SK-N-SH (cell line): ENCODE measurements around the gene BTBD6. TPM values are rescaled to one million over a fixed set of nuclear protein-coding genes. Genes with fewer than 3 reads are reported as not detected.

ENCODE experiments used
- CTCF ChIA-PET: fragments of 300-600, 350-600 bp; formaldehyde crosslinking; extraction: SDS; loops from one replicate; lab custom pipeline; 2021; lab: Yijun Ruan, JAX
- POLR2A ChIA-PET: fragments of 350-600 bp; sonication (Branson Sonifier 250); formaldehyde crosslinking; extraction: SDS; loops from one replicate; lab custom pipeline; 2020; ENCODE audit warnings: antibody characterized with exemption, inconsistent platforms; lab: Yijun Ruan, JAX
- DNase-seq: peaks from one replicate; pipeline ENCODE4 v3.0.0; 2012
- H2AFZ ChIP-seq: fragments of 200-600 bp; sonication (generic); 2 replicates; pipeline ENCODE4 v1.8.1; 2016; ENCODE audit warnings: antibody characterized with exemption, mild to moderate bottlenecking, low read depth
- H3F3A ChIP-seq: fragments of 200-600 bp; sonication (generic); replicated peaks from 2 replicates; pipeline ENCODE3; 2016; ENCODE audit warnings: antibody characterized with exemption, mild to moderate bottlenecking; ENCODE audit not compliant: insufficient read depth
- H3K27ac ChIP-seq, 2 experiments: fragments of 200-500 bp in 1 of 2; fragments of 200-600 bp in 1 of 2; sonication (Bioruptor generic) in 1 of 2; sonication (generic), shearing (Covaris generic) in 1 of 2; 2 replicates each; pipeline versions ENCODE4 v1.5.1 to v1.6.1; 2014 to 2016; ENCODE audit warnings: low read depth in 2 of 2, inconsistent platforms in 1 of 2, low read length in 1 of 2, mild to moderate bottlenecking in 1 of 2, mixed read lengths in 1 of 2
- H3K27me3 ChIP-seq: fragments of 200-600 bp; sonication (generic), shearing (Covaris generic); 2 replicates; pipeline ENCODE4 v1.6.1; 2016; ENCODE audit warnings: mixed run types; ENCODE audit not compliant: insufficient read depth
- H3K36me3 ChIP-seq, 2 experiments: fragments of 200-500 bp in 1 of 2; fragments of 200-600 bp in 1 of 2; sonication (Bioruptor generic) in 1 of 2; sonication (generic) in 1 of 2; replicated peaks in 1 of 2; 2 replicates each; pipeline versions ENCODE3 to v1.5.1; 2014 to 2016; ENCODE audit warnings: low read length in 1 of 2, mild to moderate bottlenecking in 1 of 2; ENCODE audit not compliant: insufficient read depth in 2 of 2, control insufficient read depth in 1 of 2
- H3K4me1 ChIP-seq, 2 experiments: fragments of 200-500 bp in 1 of 2; fragments of 200-600 bp in 1 of 2; sonication (Bioruptor generic) in 1 of 2; sonication (generic), shearing (Covaris generic) in 1 of 2; 2 replicates each; pipeline versions ENCODE4 v1.5.1 to v1.6.1; 2014 to 2016; ENCODE audit warnings: low read depth in 1 of 2, low read length in 1 of 2, mixed run types in 1 of 2; ENCODE audit not compliant: insufficient read depth in 2 of 2, control insufficient read depth in 1 of 2
- H3K4me2 ChIP-seq: fragments of 200-600 bp; sonication (generic), shearing (Covaris generic); 2 replicates; pipeline ENCODE4 v1.6.1; 2017; ENCODE audit warnings: mixed run types
- H3K4me3 ChIP-seq, 2 experiments: fragments of 200-500 bp in 1 of 2; fragments of 200-600 bp in 1 of 2; sonication (Bioruptor generic) in 1 of 2; sonication (generic), shearing (Covaris generic) in 1 of 2; 2 replicates each; pipeline versions ENCODE4 v1.5.1 to v1.8.1; 2014 to 2016; ENCODE audit warnings: low read depth in 2 of 2, inconsistent platforms in 1 of 2, low read length in 1 of 2, mild to moderate bottlenecking in 1 of 2, mixed read lengths in 1 of 2, moderate library complexity in 1 of 2
- H3K79me2 ChIP-seq: fragments of 200-600 bp; sonication (generic); 2 replicates; pipeline ENCODE4 v1.8.1; 2017; ENCODE audit warnings: mild to moderate bottlenecking; ENCODE audit not compliant: insufficient read depth
- H3K9ac ChIP-seq: fragments of 200-600 bp; sonication (generic); 2 replicates; pipeline ENCODE4 v1.6.1; 2017; ENCODE audit warnings: mixed run types
- H3K9me2 ChIP-seq: fragments of 200-600 bp; sonication (generic); 2 replicates; pipeline ENCODE4 v1.6.1; 2017; ENCODE audit warnings: mixed run types
- H3K9me3 ChIP-seq: fragments of 200-600 bp; sonication (generic); 2 replicates; pipeline ENCODE4 v1.6.1; 2017; ENCODE audit warnings: mixed run types, mild to moderate bottlenecking, moderate library complexity
- H4K20me1 ChIP-seq: fragments of 200-600 bp; sonication (generic); 2 replicates; pipeline ENCODE4 v1.6.1; 2017; ENCODE audit warnings: mild to moderate bottlenecking, mixed run types; ENCODE audit not compliant: insufficient read depth
- ELF1 ChIP-seq: IDR thresholded peaks from 2 replicates; pipeline ENCODE4 v1.4.0; 2012
- FOXJ3 ChIP-seq: sonication (generic); formaldehyde crosslinking; IDR thresholded peaks from 2 replicates; pipeline ENCODE4 v1.5.1; 2020; ENCODE audit warnings: mild to moderate bottlenecking, missing genetic modification reagents
- GABPA ChIP-seq: IDR thresholded peaks from 2 replicates; pipeline ENCODE4 v1.4.0; 2012; ENCODE audit warnings: low read depth, mild to moderate bottlenecking
- JUND ChIP-seq: IDR thresholded peaks from 2 replicates; pipeline ENCODE4 v1.4.0; 2012
- MEF2A ChIP-seq: IDR thresholded peaks from 2 replicates; pipeline ENCODE4 v1.4.0; 2012; ENCODE audit warnings: low read depth, borderline replicate concordance
- MXI1 ChIP-seq: IDR thresholded peaks from 2 replicates; pipeline ENCODE4 v1.6.1; 2012; ENCODE audit warnings: mild to moderate bottlenecking, low read depth, low read length, improper control_type of control experiment
- NFIC ChIP-seq: IDR thresholded peaks from 2 replicates; pipeline ENCODE4 v1.4.0; 2012; ENCODE audit warnings: borderline replicate concordance
- NRF1 ChIP-seq: IDR thresholded peaks from 2 replicates; pipeline ENCODE4 v1.6.1; 2012; ENCODE audit warnings: low read depth, mild to moderate bottlenecking, low read length
- RAD21 ChIP-seq: IDR thresholded peaks from 2 replicates; pipeline ENCODE4 v1.6.1; 2012; ENCODE audit warnings: mild to moderate bottlenecking, low read length
- RCOR1 ChIP-seq: fragments of 150-350 bp; IDR thresholded peaks from 2 replicates; pipeline ENCODE4 v1.6.1; 2017; ENCODE audit warnings: antibody characterized with exemption, low read length
- RFX5 ChIP-seq: IDR thresholded peaks from 2 replicates; pipeline ENCODE4 v1.6.1; 2012; ENCODE audit warnings: mild to moderate bottlenecking, improper control_type of control experiment, low read length
- SIN3A ChIP-seq: IDR thresholded peaks from 2 replicates; pipeline ENCODE4 v1.6.1; 2012; ENCODE audit warnings: low read depth, mild to moderate bottlenecking, low read length, moderate library complexity, borderline replicate concordance
- TAF1 ChIP-seq: IDR thresholded peaks from 2 replicates; pipeline ENCODE4 v1.6.1; 2012; ENCODE audit warnings: low read depth, mild to moderate bottlenecking, low read length, moderate library complexity, borderline replicate concordance
- YY1 ChIP-seq: IDR thresholded peaks from 2 replicates; pipeline ENCODE4 v1.4.0; 2012; ENCODE audit warnings: low read depth, mild to moderate bottlenecking
- WGBS: methylation state at CpG from one replicate; pipeline ENCODE4 v1.1.6; 2017; ENCODE audit warnings: low lambda C conversion rate; 5-methylcytosine and 5-hydroxymethylcytosine counted together
- polyA plus RNA-seq, 3 experiments: library from polyadenylated mRNA; depleted of rRNA; stranded (reverse); fragments of >200 nt; gene quantifications; 2 replicates each; pipeline ENCODE4 v1.2.3, GENCODE V29; 2012
- TF ChIP-seq, protein P1 (sequence below): IDR thresholded peaks from 2 replicates; pipeline ENCODE4 v1.4.0; 2012; ENCODE audit warnings: low read depth, borderline replicate concordance
- TF ChIP-seq, protein P2 (sequence below): IDR thresholded peaks from 2 replicates; pipeline ENCODE4 v1.4.0; 2012; ENCODE audit warnings: low read depth

BTBD6 gene
- polyA plus RNA-seq, 1 of the 3 experiments (the other 2 are of a cell fraction) = 20.9 TPM

DNA sequence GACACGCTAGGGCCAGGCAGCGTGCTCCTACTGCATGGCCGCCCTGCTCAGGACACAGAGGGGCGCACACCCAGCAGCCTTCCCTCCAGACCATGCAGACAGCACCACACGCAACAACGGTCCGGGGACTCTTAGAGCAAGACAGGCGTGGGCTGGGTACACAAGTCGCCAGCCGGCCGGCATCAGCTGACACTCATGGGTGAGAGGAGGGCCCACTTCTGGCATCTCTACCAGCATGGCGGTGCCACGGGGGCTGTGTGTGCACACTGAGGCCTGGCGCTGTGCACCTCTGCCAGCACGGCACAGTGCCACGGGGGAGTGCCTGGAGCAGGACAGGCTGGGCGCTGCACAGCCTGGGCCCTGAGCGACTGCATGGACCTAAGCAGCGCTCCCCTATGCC lies 6.7 kb upstream of the BTBD6 start:
- no peak for DNase-seq
- Histone ChIP-seq H3K27ac (no peak overlapping the region), H2AFZ (no peak overlapping the region), H3K4me3 (no peak overlapping the region), H3F3A (peaks cover 3% of the 10 kb centered on the region), H3K9me2 (no peaks in the 10 kb centered on the region), H3K9me3 (no peaks in the 10 kb centered on the region), H4K20me1 (0 out of 2 replicates have a peak, but pooled peaks cover 7% of the 10 kb centered on the region), H3K36me3 (peaks cover 0 to 3% of the 10 kb centered on the region in 2 experiments), H3K27me3 (no peaks in the 10 kb centered on the region), H3K4me1 (no peaks in the 10 kb centered on the region), H3K79me2 (peaks cover 43% of the 10 kb centered on the region), H3K4me2 (no peak overlapping the region), H3K9ac (no peak overlapping the region)
- no peak for TF ChIP-seq FOXJ3 (CRISPR knock-in tag)
- ChIA-PET CTCF (no interaction called here), POLR2A (interaction anchor here (0.6 kb wide), 1 partner anchor 8 kb away, joined by 4 read pairs; no protein-coding TSS in a partner anchor)
- 80% methylated on average over 1 of the region's 19 CpGs for WGBS

DNA sequence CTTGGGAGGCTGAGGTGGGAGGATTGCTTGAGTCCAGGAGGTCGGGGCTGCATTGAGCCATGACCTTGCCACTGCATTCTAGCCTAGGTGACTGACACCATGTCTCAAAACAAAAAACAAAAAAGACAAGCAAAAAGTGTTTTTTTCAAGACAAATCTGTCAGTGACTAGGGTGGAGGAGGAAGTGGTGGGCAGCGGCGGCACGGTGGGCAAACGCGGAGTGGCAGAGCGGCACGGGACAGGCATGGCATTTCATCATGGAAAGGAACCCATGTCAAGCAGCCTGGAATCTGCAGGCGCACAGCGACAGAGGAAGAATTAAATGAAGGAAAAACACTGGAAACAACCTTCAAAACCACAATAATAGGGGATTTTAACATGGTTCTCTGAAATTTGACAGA lies 4.0 kb upstream of the BTBD6 start:
- Histone ChIP-seq H3K9ac (no peak overlapping the region), H3K36me3 (peaks cover 8 to 9% of the 10 kb centered on the region in 2 experiments), H3F3A (peaks cover 3% of the 10 kb centered on the region), H3K79me2 (peaks cover 59% of the 10 kb centered on the region), H3K27me3 (no peaks in the 10 kb centered on the region), H3K4me3 (no peak overlapping the region), H3K9me3 (no peaks in the 10 kb centered on the region), H3K9me2 (no peaks in the 10 kb centered on the region), H4K20me1 (0 out of 2 replicates have a peak, but pooled peaks cover 7% of the 10 kb centered on the region), H3K27ac (no peak overlapping the region), H2AFZ (no peak overlapping the region), H3K4me1 (peaks cover 8 to 11% of the 10 kb centered on the region in 2 experiments; a peak in 2 of 4 replicates), H3K4me2 (no peak overlapping the region)
- CTCF ChIA-PET = interaction anchor here (0.8 kb wide), 1 partner anchor 41 kb away, joined by 3 read pairs; no protein-coding TSS in a partner anchor
- no peak for DNase-seq
- POLR2A ChIA-PET = no interaction called here
- TF ChIP-seq YY1 = no peak
- TF ChIP-seq FOXJ3 (CRISPR knock-in tag) = no peak
- no peak for TF ChIP-seq RCOR1
- no peak for TF ChIP-seq RFX5
- 98% methylated on average over 10 of the region's 10 CpGs for WGBS

DNA sequence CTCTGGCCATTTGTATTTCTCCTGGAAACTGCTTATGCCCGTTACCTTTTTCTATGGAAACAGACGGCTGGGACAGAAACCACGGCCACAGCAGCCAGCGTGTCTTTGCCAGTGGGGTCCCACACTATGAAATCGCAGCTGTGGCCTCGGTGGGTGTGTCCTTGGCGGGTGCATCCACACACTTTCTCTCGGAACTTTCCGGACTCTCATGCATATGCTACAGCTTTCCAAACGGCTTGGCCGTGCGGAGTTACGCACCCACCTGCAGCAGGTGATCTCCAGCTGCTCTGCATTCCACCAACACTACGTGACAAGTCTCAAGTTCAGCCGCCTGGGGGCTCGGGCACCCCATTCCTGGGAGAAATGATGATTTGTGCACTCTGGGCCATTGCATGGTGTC lies 1.3 kb upstream of the BTBD6 start:
- peaks cover 51% of the 10 kb centered on the region for H3K79me2 ChIP-seq
- no peak for DNase-seq
- TF ChIP-seq NFIC (no peak), MEF2A (no peak), ELF1 (no peak), MXI1 (no peak), NRF1 (no peak), RAD21 (no peak), SIN3A (no peak), TAF1 (no peak), GABPA (no peak), JUND (no peak)
- TF ChIP-seq, protein P1, sequence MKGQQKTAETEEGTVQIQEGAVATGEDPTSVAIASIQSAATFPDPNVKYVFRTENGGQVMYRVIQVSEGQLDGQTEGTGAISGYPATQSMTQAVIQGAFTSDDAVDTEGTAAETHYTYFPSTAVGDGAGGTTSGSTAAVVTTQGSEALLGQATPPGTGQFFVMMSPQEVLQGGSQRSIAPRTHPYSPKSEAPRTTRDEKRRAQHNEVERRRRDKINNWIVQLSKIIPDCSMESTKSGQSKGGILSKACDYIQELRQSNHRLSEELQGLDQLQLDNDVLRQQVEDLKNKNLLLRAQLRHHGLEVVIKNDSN = no peak
- TF ChIP-seq, protein P2, sequence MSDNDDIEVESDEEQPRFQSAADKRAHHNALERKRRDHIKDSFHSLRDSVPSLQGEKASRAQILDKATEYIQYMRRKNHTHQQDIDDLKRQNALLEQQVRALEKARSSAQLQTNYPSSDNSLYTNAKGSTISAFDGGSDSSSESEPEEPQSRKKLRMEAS = no peak
- peaks cover 8 to 11% of the 10 kb centered on the region in 2 experiments; a peak in 2 of 4 replicates for H3K4me1 ChIP-seq
- H3K4me2 ChIP-seq = peak overlapping the region; percentile 95; the same call in 1 of the 2 replicates
- no peaks in the 10 kb centered on the region for H3K9me2 ChIP-seq
- 0 out of 2 replicates have a peak, but pooled peaks cover 7% of the 10 kb centered on the region for H4K20me1 ChIP-seq
- no peak overlapping the region for H3K4me3 ChIP-seq
- no peak overlapping the region for H2AFZ ChIP-seq
- no peaks in the 10 kb centered on the region for H3K27me3 ChIP-seq
- no peaks in the 10 kb centered on the region for H3K9me3 ChIP-seq
- no peak overlapping the region for H3K9ac ChIP-seq
- WGBS = 95% methylated on average over 14 of the region's 16 CpGs
- H3F3A ChIP-seq = peaks cover 3% of the 10 kb centered on the region
- peaks cover 14 to 27% of the 10 kb centered on the region in 2 experiments for H3K36me3 ChIP-seq
- ChIA-PET CTCF (interaction anchor here (1.3 to 1.4 kb wide), 3 partner anchors 26 to 49 kb away, joined by 3 to 7 read pairs (median 3); no protein-coding TSS in a partner anchor), POLR2A (no interaction called here)
- no peak overlapping the region for H3K27ac ChIP-seq
